Choroid plexus epithelial cell (primary cell): Measurements from ENCODE around the gene GHRL.
"Not testable (repeated sequence)": the region's sequence is repeated elsewhere in the genome, so short reads cannot be mapped to it uniquely, and the experiment has no call there.

Source experiments
- DNase-seq: peaks from one replicate; pipeline ENCODE4 v3.0.0-alpha.2; 2010; ENCODE audit warnings: low read depth
- H3K4me3 ChIP-seq: 2 replicates; pipeline ENCODE4 v1.5.1; 2011; ENCODE audit warnings: low read depth, mild to moderate bottlenecking, control low read depth, low read length, moderate library complexity
- TF ChIP-seq, protein P1 (sequence below): conservative IDR thresholded peaks from 2 replicates; pipeline ENCODE4 v1.5.1; 2011; ENCODE audit warnings: low read depth, mild to moderate bottlenecking, control low read depth, inconsistent platforms, low read length, moderate library complexity

Gene GHRL

DNA sequence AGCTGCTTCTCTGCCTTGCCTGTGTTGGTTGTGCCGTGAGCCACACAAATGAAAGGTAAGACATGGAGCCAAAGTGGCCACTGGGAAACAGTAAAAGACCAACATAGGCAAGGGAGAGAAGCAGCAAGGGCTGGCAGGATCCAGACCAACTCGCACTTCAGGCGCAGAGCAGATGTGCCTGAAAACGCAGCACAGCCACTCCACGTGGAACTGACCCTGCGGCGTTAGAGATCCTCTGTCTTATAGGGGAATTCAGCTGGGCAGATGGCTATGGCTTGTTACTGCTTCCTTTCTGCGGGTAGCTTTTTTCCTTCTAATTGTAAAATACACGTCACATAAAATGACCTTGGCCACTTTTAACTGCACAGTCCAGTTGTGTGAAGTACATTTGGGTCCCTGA is 10.4 kb upstream of the GHRL start:
- TF ChIP-seq, protein P1, sequence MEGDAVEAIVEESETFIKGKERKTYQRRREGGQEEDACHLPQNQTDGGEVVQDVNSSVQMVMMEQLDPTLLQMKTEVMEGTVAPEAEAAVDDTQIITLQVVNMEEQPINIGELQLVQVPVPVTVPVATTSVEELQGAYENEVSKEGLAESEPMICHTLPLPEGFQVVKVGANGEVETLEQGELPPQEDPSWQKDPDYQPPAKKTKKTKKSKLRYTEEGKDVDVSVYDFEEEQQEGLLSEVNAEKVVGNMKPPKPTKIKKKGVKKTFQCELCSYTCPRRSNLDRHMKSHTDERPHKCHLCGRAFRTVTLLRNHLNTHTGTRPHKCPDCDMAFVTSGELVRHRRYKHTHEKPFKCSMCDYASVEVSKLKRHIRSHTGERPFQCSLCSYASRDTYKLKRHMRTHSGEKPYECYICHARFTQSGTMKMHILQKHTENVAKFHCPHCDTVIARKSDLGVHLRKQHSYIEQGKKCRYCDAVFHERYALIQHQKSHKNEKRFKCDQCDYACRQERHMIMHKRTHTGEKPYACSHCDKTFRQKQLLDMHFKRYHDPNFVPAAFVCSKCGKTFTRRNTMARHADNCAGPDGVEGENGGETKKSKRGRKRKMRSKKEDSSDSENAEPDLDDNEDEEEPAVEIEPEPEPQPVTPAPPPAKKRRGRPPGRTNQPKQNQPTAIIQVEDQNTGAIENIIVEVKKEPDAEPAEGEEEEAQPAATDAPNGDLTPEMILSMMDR: no peak
- H3K4me3 ChIP-seq: no peak overlapping the region
- DNase-seq: no peak

DNA sequence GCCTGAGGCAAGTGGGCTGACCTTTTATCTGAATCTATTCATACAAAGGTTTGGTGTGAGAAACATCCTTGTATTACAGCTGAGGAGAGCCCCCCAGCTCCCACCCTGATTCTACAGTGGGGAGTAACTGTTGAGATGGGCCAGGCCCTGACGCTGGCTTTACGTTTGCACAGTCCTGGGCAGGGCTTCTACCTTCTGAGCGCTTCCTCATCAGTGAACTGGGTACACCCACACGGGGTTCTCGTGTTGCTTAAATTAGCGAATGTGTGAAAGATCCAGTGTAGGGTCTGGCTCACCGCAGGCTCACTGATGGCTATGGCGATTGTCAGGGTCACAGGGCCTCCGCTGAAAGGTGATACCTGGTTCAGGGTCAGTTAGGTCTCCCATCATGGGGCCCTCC is 7.3 kb upstream of the GHRL start:
- no peak for DNase-seq
- no peak overlapping the region for H3K4me3 ChIP-seq
- TF ChIP-seq, protein P1: no peak

DNA sequence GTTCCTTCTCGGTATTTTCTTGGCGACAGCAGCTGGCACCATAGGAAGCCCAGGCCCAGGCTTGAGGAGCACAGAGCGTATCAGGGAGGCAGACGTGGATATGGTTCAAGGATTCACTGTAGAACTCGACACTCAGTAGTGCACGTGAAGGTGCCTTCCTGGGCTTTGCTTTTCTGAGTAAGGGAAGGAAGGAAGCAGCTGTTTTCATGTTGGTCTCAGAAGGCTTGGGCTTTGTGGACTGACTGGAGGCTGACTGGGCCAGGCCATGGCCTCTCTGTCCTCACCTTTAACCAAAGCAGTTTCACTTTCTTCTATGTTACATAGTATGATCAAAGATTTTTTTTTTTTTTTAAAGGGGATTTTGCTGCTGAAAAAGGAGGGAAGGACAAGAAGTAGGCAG is 6.9 kb upstream of the GHRL start:
- TF ChIP-seq, protein P1: no peak
- H3K4me3 ChIP-seq: no peak overlapping the region
- DNase-seq: peak; percentile 77

DNA sequence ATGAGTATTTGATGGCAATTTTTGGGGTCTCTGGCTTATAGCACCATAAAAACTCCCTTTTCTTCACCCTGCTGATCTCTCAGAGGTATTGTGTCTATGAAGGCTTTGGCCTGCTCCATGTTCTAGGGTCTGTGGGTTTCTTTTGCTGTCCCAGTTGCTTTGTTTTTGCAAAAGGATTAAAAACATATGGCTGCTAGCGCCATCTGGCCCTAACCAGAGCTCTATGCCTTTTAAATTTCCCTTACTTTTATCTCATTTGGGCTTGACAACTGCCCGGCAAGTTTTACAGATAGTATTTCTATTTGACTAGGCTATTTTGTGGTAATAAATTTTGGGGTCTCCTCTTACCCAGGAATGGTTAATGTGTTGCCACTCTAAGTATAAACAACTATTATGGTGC is 6.4 kb upstream of the GHRL start:
- DNase-seq: peak; percentile 56
- no peak overlapping the region for H3K4me3 ChIP-seq
- TF ChIP-seq, protein P1: peak; percentile 52

DNA sequence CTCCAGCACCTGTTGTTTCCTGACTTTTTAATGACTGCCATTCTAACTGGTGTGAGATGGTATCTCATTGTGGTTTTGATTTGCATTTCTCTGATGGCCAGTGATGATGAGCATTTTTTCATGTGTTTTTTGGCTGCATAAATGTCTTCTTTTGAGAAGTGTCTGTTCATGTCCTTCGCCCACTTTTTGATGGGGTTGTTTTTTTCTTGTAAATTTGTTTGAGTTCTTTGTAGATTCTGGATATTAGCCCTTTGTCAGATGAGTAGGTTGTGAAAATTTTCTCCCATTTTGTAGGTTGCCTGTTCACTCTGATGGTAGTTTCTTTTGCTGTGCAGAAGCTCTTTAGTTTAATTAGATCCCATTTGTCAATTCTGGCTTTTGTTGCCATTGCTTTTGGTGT is 5.3 kb upstream of the GHRL start:
- H3K4me3 ChIP-seq, DNase-seq: not testable (repeated sequence)

DNA sequence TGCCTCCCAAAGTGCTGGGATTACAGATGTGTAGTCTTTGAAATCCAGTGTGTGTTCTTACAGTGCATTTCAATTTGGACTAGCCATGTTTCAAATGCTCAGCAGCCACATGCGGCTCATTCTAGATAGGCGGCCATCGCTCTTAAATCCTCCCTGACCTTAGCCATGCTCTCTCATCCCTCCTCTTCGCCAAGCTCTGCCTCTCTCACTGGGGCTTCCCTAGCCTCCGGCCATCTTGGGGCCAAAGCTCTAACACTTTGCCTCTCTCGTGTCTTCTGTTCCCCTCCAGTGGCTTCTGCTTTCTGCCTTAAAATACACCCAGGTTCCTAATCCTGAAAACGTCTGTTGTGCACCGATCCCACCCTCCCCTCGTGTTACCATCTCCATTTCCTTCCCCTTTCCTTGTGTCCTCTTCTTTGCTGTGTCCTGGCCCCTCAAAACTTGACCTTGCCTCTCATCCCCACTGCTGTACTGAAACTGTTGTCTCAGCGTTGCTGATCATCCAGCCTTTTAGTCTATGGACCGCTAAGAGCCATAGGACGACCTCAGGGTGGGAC is 1.4 kb upstream of the GHRL start:
- DNase-seq: no peak
- no peak overlapping the region for H3K4me3 ChIP-seq

DNA sequence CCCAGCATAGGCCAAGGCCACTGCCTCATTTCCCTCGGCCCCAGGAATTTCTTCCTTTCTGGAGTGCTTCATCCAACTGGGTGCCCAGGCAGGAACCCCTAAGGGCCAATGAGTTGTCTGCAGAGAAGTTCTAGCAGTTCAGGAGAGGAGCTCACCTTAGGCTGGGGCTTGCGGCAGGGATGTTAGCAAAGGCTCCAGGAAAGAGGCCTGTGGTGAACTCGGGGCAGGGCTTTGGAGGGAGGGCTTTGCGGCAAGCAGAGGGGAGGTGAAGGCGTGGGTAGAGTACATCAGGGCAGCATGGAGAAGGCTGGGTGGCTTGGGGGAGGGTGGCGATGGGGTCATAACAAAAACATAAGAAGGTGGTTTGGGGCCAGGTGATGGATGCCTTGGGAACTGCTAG is 1.1 kb downstream of the GHRL start:
- TF ChIP-seq, protein P1: no peak
- no peak overlapping the region for H3K4me3 ChIP-seq
- DNase-seq: no peak

More for the DNA sequence above, 1.4 kb upstream of the GHRL start:
- TF ChIP-seq, protein P1: no peak
